Mucosa of descending colon (tissue), 3 donors: ENCODE data around the gene CYLD. TPM values are rescaled to one million over a fixed set of nuclear protein-coding genes. Genes with fewer than 3 reads are reported as not detected.

ENCODE experiments used
- microRNA-seq: library from miRNA; unstranded; fragments of <30 nt; microRNA quantifications from one replicate; pipeline ENCODE4, GENCODE V29; 2019
- total RNA-seq, 3 donors: library from RNA; stranded (reverse); fragmentation: NEBNext Ultra II Directional in 2 of 3; extraction: Animal tissue kit (Norgen Biotek cat#: 25700) in 2 of 3; gene quantifications; one replicate each; pipeline versions ENCODE4 v1.2.1 to v1.2.4, GENCODE V29; 2021 to 2023
- donor health status: DM: no; HTN: no; CAD: no; lungs with moderate emphysema.
- donor health status: DM: no; HTN: no; CAD: no.
- donor health status: DM: no; HTN: yes; CAD: no.

CYLD gene
- total RNA-seq, 3 donors from 2014 or later, result 24.7 to 44.4 (median 35.5) TPM

Small RNA genes within 50 kb of the gene (microRNA-seq; reads per million reads assigned to microRNA genes)
- 0.70 reads per million for gene MIR3181

Other genes starting within 250 kb of the CYLD start
- 10 to 100 TPM in 1 of 3 donors, 1 to 10 TPM in 2; 1.6 to 28.0 (median 3.2) TPM for gene NKD1, start 193.7 kb upstream of the CYLD start, total RNA-seq
- gene SNX20, start 60.8 kb upstream of the CYLD start, total RNA-seq, result 1 to 10 TPM; 1.4 to 2.9 (median 1.7) TPM
- gene NOD2, start 48.5 kb upstream of the CYLD start, total RNA-seq, result 1 to 10 TPM in 2 of 3 donors, under 1 TPM in 1; 0.87 to 2.4 (median 2.0) TPM